ENCODE results near the gene FBXL19. TPM values are rescaled to one million over a fixed set of nuclear protein-coding genes. Genes with fewer than 3 reads are reported as not detected.

Gene FBXL19
- total and polyA plus RNA-seq, 9 of the 15 experiments (the other 6 are each of a cell fraction or from before 2014, with no cell fraction given), result 0.13 to 48.0 (median 13.5) TPM; not detected in 1

DNA sequence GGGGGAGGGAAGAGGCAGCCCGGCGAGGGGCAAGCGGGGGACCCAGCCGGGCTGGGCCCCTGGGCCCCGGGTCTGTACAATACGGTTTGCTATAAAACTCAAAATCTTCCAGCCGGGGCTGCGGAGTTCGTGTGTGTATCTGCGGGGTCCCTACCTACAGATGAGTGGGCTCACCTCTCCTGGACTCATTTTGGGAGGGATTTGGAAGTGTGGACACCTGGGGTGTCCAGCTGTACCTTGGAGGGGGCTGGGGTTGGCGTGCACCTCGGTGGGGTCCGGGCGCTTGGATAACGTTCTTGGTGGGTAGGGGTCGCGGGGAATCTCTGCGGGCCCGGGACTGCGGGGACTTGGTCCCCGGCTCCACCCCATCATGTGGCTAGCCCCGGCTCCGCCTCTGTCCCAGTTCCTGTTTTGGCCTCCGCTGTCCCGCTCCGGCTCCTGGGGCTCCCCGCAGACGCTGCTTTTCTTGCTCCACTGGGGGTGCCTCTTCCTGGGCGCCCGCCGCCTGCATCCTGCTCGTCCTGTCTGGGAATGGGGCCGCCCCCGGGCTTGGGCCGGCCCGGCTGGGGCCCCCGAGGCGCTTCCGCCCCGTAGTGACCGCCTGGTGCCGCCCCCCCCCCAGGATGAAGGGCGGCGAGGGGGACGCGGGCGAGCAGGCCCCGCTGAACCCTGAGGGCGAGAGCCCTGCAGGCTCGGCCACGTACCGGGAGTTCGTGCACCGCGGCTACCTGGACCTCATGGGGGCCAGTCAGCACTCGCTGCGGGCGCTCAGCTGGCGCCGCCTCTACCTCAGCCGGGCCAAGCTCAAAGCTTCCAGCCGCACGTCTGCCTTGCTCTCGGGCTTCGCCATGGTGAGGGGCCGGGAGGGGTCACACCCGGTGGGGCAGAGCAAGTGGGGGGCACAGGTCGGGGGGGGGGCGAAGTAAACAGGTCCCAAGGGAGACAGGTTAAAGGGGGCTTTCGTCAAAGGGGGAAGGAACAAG is 25.6 kb downstream of the FBXL19 start, which contains the start of gene ORAI3:
Gene ORAI3, plus strand, starts transcription at position 402 of the 983 bp plus-strand sequence. Its CDS starts 222 bp downstream, at position 624.
- peak within 1 kb of the TSS; percentile 35 for H2AFZ ChIP-seq (ENCODE audit: low read depth, low read length)
- ChIA-PET POLR2A (interaction anchor here (0.5 to 2.0 kb wide), 4 partner anchors 9 to 36 kb away, joined by 3 to 10 read pairs (median 4); partner anchors contain the start of gene HSD3B7), CTCF (ENCODE audit: low intra/inter-chr PET ratio) (no interaction called here)
- H3K36me3 ChIP-seq (ENCODE audit: control insufficient read depth, insufficient read depth, low read length), result peaks cover 42% of the 10 kb centered on the region; the same call in 2 of the 3 replicates
- H3K27ac ChIP-seq (ENCODE audit: extremely low read depth, low read depth, low read length), result peak within 1 kb of the TSS; percentile 87
- BruUV-seq (replicated peaks), result no TSS peak
- H3K9ac ChIP-seq (ENCODE audit: insufficient read depth in 1 of 2, low read depth in 2 of 2, low read length in 2 of 2), result peak within 1 kb of the TSS; percentile 82 to 94
- no peaks in the 10 kb centered on the region for H3K27me3 ChIP-seq (ENCODE audit: control insufficient read depth in 2 of 2, insufficient read depth in 2 of 2, low read length in 2 of 2)
- peaks cover 4% of the 10 kb centered on the region for H3K9me1 ChIP-seq (ENCODE audit: control insufficient read depth, insufficient read depth, low read length)
- peaks cover 26 to 55% of the 10 kb centered on the region in 2 experiments for H3K4me1 ChIP-seq (replicated peaks in 1 of 2; ENCODE audit: control insufficient read depth in 2 of 2, insufficient read depth in 2 of 2, low read length in 2 of 2)
- peak within 1 kb of the TSS; percentile 83 for H3K4me3 ChIP-seq
- DNase-seq (ENCODE audit: extremely low read depth in 1 of 4, low spot score in 3 of 4) (peak; percentile 69 to 82 (median 72)), FAIRE-seq (no peak), ATAC-seq (peak; percentile 79)
- in situ Hi-C loops (cut with MboI), result no loop called here
- H3K4me2 ChIP-seq (ENCODE audit: insufficient read depth, low read length), result peak within 1 kb of the TSS; percentile 98
- intact Hi-C loops (cut with micrococcal nuclease), result no loop called here
- peaks cover 32% of the 10 kb centered on the region for H3K79me2 ChIP-seq (ENCODE audit: control insufficient read depth, insufficient read depth, low read length)
- H4K20me1 ChIP-seq (replicated peaks; ENCODE audit: control insufficient read depth, insufficient read depth, low read length), result no peaks in the 10 kb centered on the region
- WGBS (ENCODE audit: insufficient coverage, low coverage, missing lambda C conversion rate), result under 1% methylated on average over 46 of the region's 70 CpGs
- no peaks in the 10 kb centered on the region for H3K9me3 ChIP-seq (replicated peaks; ENCODE audit: control insufficient read depth, insufficient read depth, low read depth, low read length)
- TF ChIP-seq FOXM1 (IDR thresholded peaks at IDR 0.05; ENCODE audit: low read depth) (no peak), FOXM1 (CRISPR knock-in tag; IDR thresholded peaks at IDR 0.05; ENCODE audit: low read depth) (no peak), SPI1 (IDR thresholded peaks at IDR 0.05; ENCODE audit: borderline replicate concordance, low read depth, low read length) (peak; percentile 98), MAFK (IDR thresholded peaks at IDR 0.05; ENCODE audit: low read length) (no peak), CREB1 (IDR thresholded peaks at IDR 0.05) (no peak), CREB1 (CRISPR knock-in tag; IDR thresholded peaks at IDR 0.05) (0 out of 2 replicates have a peak, but pooled peaks have one; percentile 36)
- TF ChIP-seq, protein P1, sequence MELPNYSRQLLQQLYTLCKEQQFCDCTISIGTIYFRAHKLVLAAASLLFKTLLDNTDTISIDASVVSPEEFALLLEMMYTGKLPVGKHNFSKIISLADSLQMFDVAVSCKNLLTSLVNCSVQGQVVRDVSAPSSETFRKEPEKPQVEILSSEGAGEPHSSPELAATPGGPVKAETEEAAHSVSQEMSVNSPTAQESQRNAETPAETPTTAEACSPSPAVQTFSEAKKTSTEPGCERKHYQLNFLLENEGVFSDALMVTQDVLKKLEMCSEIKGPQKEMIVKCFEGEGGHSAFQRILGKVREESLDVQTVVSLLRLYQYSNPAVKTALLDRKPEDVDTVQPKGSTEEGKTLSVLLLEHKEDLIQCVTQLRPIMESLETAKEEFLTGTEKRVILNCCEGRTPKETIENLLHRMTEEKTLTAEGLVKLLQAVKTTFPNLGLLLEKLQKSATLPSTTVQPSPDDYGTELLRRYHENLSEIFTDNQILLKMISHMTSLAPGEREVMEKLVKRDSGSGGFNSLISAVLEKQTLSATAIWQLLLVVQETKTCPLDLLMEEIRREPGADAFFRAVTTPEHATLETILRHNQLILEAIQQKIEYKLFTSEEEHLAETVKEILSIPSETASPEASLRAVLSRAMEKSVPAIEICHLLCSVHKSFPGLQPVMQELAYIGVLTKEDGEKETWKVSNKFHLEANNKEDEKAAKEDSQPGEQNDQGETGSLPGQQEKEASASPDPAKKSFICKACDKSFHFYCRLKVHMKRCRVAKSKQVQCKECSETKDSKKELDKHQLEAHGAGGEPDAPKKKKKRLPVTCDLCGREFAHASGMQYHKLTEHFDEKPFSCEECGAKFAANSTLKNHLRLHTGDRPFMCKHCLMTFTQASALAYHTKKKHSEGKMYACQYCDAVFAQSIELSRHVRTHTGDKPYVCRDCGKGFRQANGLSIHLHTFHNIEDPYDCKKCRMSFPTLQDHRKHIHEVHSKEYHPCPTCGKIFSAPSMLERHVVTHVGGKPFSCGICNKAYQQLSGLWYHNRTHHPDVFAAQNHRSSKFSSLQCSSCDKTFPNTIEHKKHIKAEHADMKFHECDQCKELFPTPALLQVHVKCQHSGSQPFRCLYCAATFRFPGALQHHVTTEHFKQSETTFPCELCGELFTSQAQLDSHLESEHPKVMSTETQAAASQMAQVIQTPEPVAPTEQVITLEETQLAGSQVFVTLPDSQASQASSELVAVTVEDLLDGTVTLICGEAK (IDR thresholded peaks at IDR 0.05), result peak; percentile 64; the same call in 1 of the 2 replicates
- TF ChIP-seq, protein P1 (CRISPR knock-in tag; IDR thresholded peaks at IDR 0.05), result no peak
- TF ChIP-seq, protein P2, sequence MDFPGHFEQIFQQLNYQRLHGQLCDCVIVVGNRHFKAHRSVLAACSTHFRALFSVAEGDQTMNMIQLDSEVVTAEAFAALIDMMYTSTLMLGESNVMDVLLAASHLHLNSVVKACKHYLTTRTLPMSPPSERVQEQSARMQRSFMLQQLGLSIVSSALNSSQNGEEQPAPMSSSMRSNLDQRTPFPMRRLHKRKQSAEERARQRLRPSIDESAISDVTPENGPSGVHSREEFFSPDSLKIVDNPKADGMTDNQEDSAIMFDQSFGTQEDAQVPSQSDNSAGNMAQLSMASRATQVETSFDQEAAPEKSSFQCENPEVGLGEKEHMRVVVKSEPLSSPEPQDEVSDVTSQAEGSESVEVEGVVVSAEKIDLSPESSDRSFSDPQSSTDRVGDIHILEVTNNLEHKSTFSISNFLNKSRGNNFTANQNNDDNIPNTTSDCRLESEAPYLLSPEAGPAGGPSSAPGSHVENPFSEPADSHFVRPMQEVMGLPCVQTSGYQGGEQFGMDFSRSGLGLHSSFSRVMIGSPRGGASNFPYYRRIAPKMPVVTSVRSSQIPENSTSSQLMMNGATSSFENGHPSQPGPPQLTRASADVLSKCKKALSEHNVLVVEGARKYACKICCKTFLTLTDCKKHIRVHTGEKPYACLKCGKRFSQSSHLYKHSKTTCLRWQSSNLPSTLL (IDR thresholded peaks at IDR 0.05), result no peak

All from K562 (cell line).